Stomach (tissue), 9 donors: ENCODE measurements around the gene MAP3K7CL. TPM values are rescaled to one million over a fixed set of nuclear protein-coding genes. Genes with fewer than 3 reads are reported as not detected.
"Not testable (repeated sequence)": the region's sequence is repeated elsewhere in the genome, so short reads cannot be mapped to it uniquely, and the experiment has no call there.

Source experiments
- DNase-seq, 2 donors: peaks; one replicate each; pipeline versions ENCODE4 v3.0.0 to v3.0.0-alpha.2; 2013 to 2019
- H3K27ac ChIP-seq, 5 donors: fragments of 200-600 bp in 4 of 5; sonication (generic) in 4 of 5; one replicate each; pipeline ENCODE4 v1.5.1; 2013 to 2019; ENCODE audit warnings: mild to moderate bottlenecking in 1 of 5, moderate library complexity in 1 of 5
- H3K27me3 ChIP-seq, 3 donors: fragments of 200-600 bp; sonication (generic); one replicate each; pipeline ENCODE4 v1.5.1; 2017 to 2019; ENCODE audit warnings: mixed run types in 1 of 3
- H3K36me3 ChIP-seq, 4 donors: fragments of 200-600 bp; sonication (generic); 1 replicate in 3 of 4; 2 replicates in 1 of 4; pipeline ENCODE4 v1.5.1; 2016 to 2019
- H3K4me1 ChIP-seq, 4 donors: fragments of 200-600 bp; sonication (generic); one replicate each; pipeline ENCODE4 v1.5.1; 2016 to 2019
- H3K4me3 ChIP-seq, 4 donors: fragments of 200-600 bp; sonication (generic) in 3 of 4; one replicate each; pipeline ENCODE4 v1.5.1; 2016 to 2019; ENCODE audit warnings: mild to moderate bottlenecking in 1 of 4
- H3K9me3 ChIP-seq, 4 donors: fragments of 200-600 bp; sonication (generic); one replicate each; pipeline ENCODE4 v1.5.1; 2016 to 2019
- CTCF ChIP-seq, 7 experiments: fragments of 450-650 bp in 4 of 7; fragments of 200-600 bp in 3 of 7; sonication (generic) in 3 of 7; IDR thresholded peaks; one replicate each; pipeline ENCODE4 v1.5.1; 2016 to 2019; ENCODE audit warnings: antibody characterized with exemption in 7 of 7, control low read depth in 2 of 7, mild to moderate bottlenecking in 1 of 7
- EP300 ChIP-seq: sonication (generic); formaldehyde crosslinking; IDR thresholded peaks from one replicate; pipeline ENCODE4 v1.6.1; 2017; ENCODE audit warnings: antibody characterized with exemption
- POLR2A ChIP-seq, 4 donors: fragments of 450-650 bp; IDR thresholded peaks; one replicate each; pipeline ENCODE4 v1.6.1; 2016; ENCODE audit warnings: antibody characterized with exemption in 4 of 4, control low read depth in 2 of 4, mild to moderate bottlenecking in 1 of 4, moderate library complexity in 1 of 4
- POLR2AphosphoS5 ChIP-seq, 3 donors: sonication (generic); formaldehyde crosslinking; IDR thresholded peaks; one replicate each; pipeline ENCODE4 v1.6.1; 2016; ENCODE audit warnings: antibody characterized with exemption in 3 of 3
- WGBS, 5 donors: extraction: QIAGEN DNeasy Blood & Tissue Kit in 3 of 5; methylation state at CpG; one replicate each; pipeline versions ENCODE4 v1.1.5 to v1.1.7; 2013 to 2018; 5-methylcytosine and 5-hydroxymethylcytosine counted together
- intact Hi-C: fragments of 100-400 bp; cut with DNase I; formaldehyde crosslinking; loops from one replicate; pipeline ENCODE4 v1.15.1; 2023; ENCODE audit warnings: low total_unique reads
- polyA plus RNA-seq, 3 donors: library from polyadenylated mRNA; stranded (reverse); fragments of 200-250 nt; gene quantifications; one replicate each; pipeline ENCODE4 v1.2.3, GENCODE V29; 2013
- total RNA-seq, 5 donors: library from RNA; depleted of rRNA; stranded (reverse); fragments of >200 nt; gene quantifications; one replicate each; pipeline versions ENCODE4 v1.1.0 to v1.2.3, GENCODE V29; 2014 to 2016
- donor health status: healthy with polysubstance abuse.
- donor health status: Bipolar disorder and iron deficiency.
- donor health status: healthy.

MAP3K7CL gene
- total and polyA plus RNA-seq, 8 donors: 0.58 to 19.2 (median 4.5) TPM

- TF ChIP-seq POLR2A (IDR thresholded peaks at IDR 0.05) (no peak), CTCF (IDR thresholded peaks at IDR 0.05) (peak in 4 of 7 experiments; percentile 30 to 53 (median 48))
- Histone ChIP-seq H3K27ac (peak overlapping the region in 1 of 5 donors; percentile 64), H3K36me3 (peaks cover 0 to 8% (median 2%) of the 10 kb centered on the region in 4 donors), H3K4me1 (peaks cover 0 to 16% (median 5%) of the 10 kb centered on the region in 4 donors), H3K9me3 (no peaks in the 10 kb centered on the region), H3K27me3 (no peaks in the 10 kb centered on the region), H3K4me3 (no peak overlapping the region)
- 40 to 46% (median 44%) methylated on average over 8 of the region's 8 CpGs for WGBS, 5 donors
- intact Hi-C loops: loop anchor here (5.0 kb wide), 1 partner anchor 208 kb away; no protein-coding TSS in a partner anchor
- DNase-seq: peak in 1 of 2 donors; percentile 76
Measured at GRCh38 chr21:29164323-29164942, 34.0 kb downstream of the MAP3K7CL start.

- intact Hi-C loops: no loop called here
- Histone ChIP-seq H3K36me3 (no peaks in the 10 kb centered on the region), H3K27me3 (no peaks in the 10 kb centered on the region), H3K4me1 (peaks cover 0 to 24% (median 5%) of the 10 kb centered on the region in 4 donors), H3K27ac (no peak overlapping the region), H3K9me3 (no peaks in the 10 kb centered on the region), H3K4me3 (no peak overlapping the region)
- TF ChIP-seq EP300 (no peak), CTCF (IDR thresholded peaks at IDR 0.05) (no peak), POLR2AphosphoS5 (IDR thresholded peaks at IDR 0.05) (no peak), POLR2A (IDR thresholded peaks at IDR 0.05) (no peak)
- DNase-seq: no peak
- WGBS, 5 donors: 85 to 95% (median 88%) methylated on average over 3 of the region's 3 CpGs
Measured at GRCh38 chr21:29166323-29166722, 35.9 kb downstream of the MAP3K7CL start.

DNA sequence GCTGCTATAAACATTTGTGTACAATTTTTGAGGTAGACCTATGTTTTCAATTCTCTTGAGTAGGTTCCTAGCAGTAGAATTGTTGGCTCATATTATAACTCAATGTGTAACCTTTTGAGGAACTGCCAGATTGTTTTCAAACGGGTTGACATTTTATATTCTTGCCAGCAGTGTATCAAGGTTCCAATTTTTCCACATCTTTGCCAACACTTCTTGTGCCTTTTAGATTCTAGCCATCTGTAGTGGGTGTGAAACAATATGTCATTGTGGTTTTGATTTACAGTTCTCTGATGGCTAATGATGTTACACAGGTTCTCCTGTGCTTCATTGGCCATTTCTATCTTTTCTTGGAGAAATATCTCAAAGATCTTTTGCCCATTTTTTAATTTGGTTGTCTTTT lies 36.4 kb downstream of the MAP3K7CL start:
- H3K27ac ChIP-seq: no peak overlapping the region
- no peaks in the 10 kb centered on the region for H3K27me3 ChIP-seq
- intact Hi-C loops: no loop called here
- H3K4me1 ChIP-seq: peaks cover 0 to 29% (median 5%) of the 10 kb centered on the region in 4 donors
- no peaks in the 10 kb centered on the region for H3K9me3 ChIP-seq
- no peak overlapping the region for H3K4me3 ChIP-seq
- TF ChIP-seq CTCF (IDR thresholded peaks at IDR 0.05) (no peak), POLR2AphosphoS5 (IDR thresholded peaks at IDR 0.05) (no peak), POLR2A (IDR thresholded peaks at IDR 0.05) (no peak), EP300 (no peak)
- DNase-seq: no peak
- WGBS, 5 donors: 10 to 27% (median 22%) methylated on average over 1 of the region's 1 CpG
- no peaks in the 10 kb centered on the region for H3K36me3 ChIP-seq

GRCh38 chr21:29167481-29167880 lies 37.0 kb downstream of the MAP3K7CL start:
- H3K36me3 ChIP-seq, DNase-seq, H3K27me3 ChIP-seq, H3K27ac ChIP-seq, H3K4me3 ChIP-seq, H3K9me3 ChIP-seq, intact Hi-C loops: not testable (repeated sequence)
- H3K4me1 ChIP-seq: peaks cover 0 to 29% (median 5%) of the 10 kb centered on the region in 4 donors
- 89 to 100% (median 91%) methylated on average over 8 of the region's 8 CpGs for WGBS, 5 donors

- peaks cover 0 to 19% (median 3%) of the 10 kb centered on the region in 4 donors for H3K4me1 ChIP-seq
- TF ChIP-seq POLR2AphosphoS5 (IDR thresholded peaks at IDR 0.05) (peak in 2 of 3 donors; percentile 8 to 34), CTCF (IDR thresholded peaks at IDR 0.05) (no peak), POLR2A (IDR thresholded peaks at IDR 0.05) (no peak)
- WGBS, 5 donors: 45 to 88% (median 59%) methylated on average over 3 of the region's 3 CpGs
Measured at GRCh38 chr21:29168891-29169315, 38.5 kb downstream of the MAP3K7CL start.

More at GRCh38 chr21:29168891-29169315, 38.5 kb downstream of the MAP3K7CL start:
- peak in 1 of 2 donors; percentile 24 for DNase-seq
- H3K9me3 ChIP-seq: no peaks in the 10 kb centered on the region
- no peaks in the 10 kb centered on the region for H3K27me3 ChIP-seq
- no peak overlapping the region for H3K27ac ChIP-seq
- intact Hi-C loops: no loop called here
- H3K36me3 ChIP-seq: no peaks in the 10 kb centered on the region
- H3K4me3 ChIP-seq: no peak overlapping the region
